GM12801 (cell line): ENCODE data around the gene MBOAT2.

ENCODE experiments used
- CTCF ChIP-seq: IDR thresholded peaks from one replicate; pipeline ENCODE4 v1.5.1; 2011; ENCODE audit warnings: control low read depth; ENCODE audit not compliant: insufficient read length; ENCODE audit errors: extremely low read depth

Gene MBOAT2

GRCh38 chr2:8925411-8925810 lies 78.1 kb downstream of the MBOAT2 start:
- no peak for TF ChIP-seq CTCF

- TF ChIP-seq CTCF = no peak
Measured at GRCh38 chr2:8923183-8923582, 80.3 kb downstream of the MBOAT2 start.

GRCh38 chr2:8922431-8922830 lies 81.1 kb downstream of the MBOAT2 start:
- no peak for TF ChIP-seq CTCF

GRCh38 chr2:8918412-8918811 lies 85.1 kb downstream of the MBOAT2 start:
- TF ChIP-seq CTCF = no peak

GRCh38 chr2:8915941-8916340 lies 87.5 kb downstream of the MBOAT2 start:
- no peak for TF ChIP-seq CTCF

GRCh38 chr2:8907764-8908288 lies 95.7 kb downstream of the MBOAT2 start:
- no peak for TF ChIP-seq CTCF

- no peak for TF ChIP-seq CTCF
Measured at GRCh38 chr2:8893978-8894820, 109.3 kb downstream of the MBOAT2 start.
